KMS-11 (cell line): ENCODE data around the gene B4GALT1.
A peak's percentile ranks its signal among the peaks of the same experiment; 100 is the strongest.

Experiments
- H2AFZ ChIP-seq: fragments of 200-600 bp; sonication (generic); 2 replicates; pipeline ENCODE4 v1.6.1; 2016; ENCODE audit warnings: antibody characterized with exemption, mixed run types, low read depth
- H3K27ac ChIP-seq: fragments of 200-600 bp; sonication (generic); 2 replicates; pipeline ENCODE4 v1.6.1; 2016; ENCODE audit warnings: mild to moderate bottlenecking, mixed run types
- H3K27me3 ChIP-seq: fragments of 200-600 bp; sonication (generic); 2 replicates; pipeline ENCODE4 v1.6.1; 2017; ENCODE audit warnings: mild to moderate bottlenecking, low read depth, mixed run types, moderate library complexity; ENCODE audit not compliant: insufficient read depth
- H3K36me3 ChIP-seq: fragments of 200-600 bp; sonication (generic); 2 replicates; pipeline ENCODE4 v1.6.1; 2017; ENCODE audit warnings: mild to moderate bottlenecking, mixed run types; ENCODE audit not compliant: insufficient read depth
- H3K4me1 ChIP-seq: fragments of 200-600 bp; sonication (generic); 2 replicates; pipeline ENCODE4 v1.6.1; 2016; ENCODE audit warnings: mild to moderate bottlenecking, low read depth, mixed run types; ENCODE audit not compliant: poor library complexity, severe bottlenecking
- H3K4me2 ChIP-seq: fragments of 200-600 bp; sonication (generic); 2 replicates; pipeline ENCODE4 v1.7.0; 2016; ENCODE audit warnings: mild to moderate bottlenecking, mixed run types
- H3K4me3 ChIP-seq: fragments of 200-600 bp; sonication (generic); IDR thresholded peaks from 2 replicates; pipeline ENCODE4 v1.6.1; 2017; ENCODE audit warnings: low read depth, low read length, mixed read lengths; ENCODE audit not compliant: insufficient read depth
- H3K79me2 ChIP-seq: fragments of 200-600 bp; sonication (generic); 2 replicates; pipeline ENCODE4 v1.6.1; 2016; ENCODE audit warnings: low read depth, mixed run types; ENCODE audit not compliant: insufficient read depth
- H3K9ac ChIP-seq: fragments of 200-600 bp; sonication (generic); 2 replicates; pipeline ENCODE4 v1.6.1; 2016; ENCODE audit warnings: mild to moderate bottlenecking, mixed run types
- H4K20me1 ChIP-seq: fragments of 200-600 bp; sonication (generic); 2 replicates; pipeline ENCODE4 v1.6.1; 2016; ENCODE audit warnings: mild to moderate bottlenecking, mixed run types; ENCODE audit not compliant: insufficient read depth
- CTCF ChIP-seq: fragments of 200-600 bp; sonication (generic); conservative IDR thresholded peaks from 2 replicates; pipeline ENCODE4 v1.6.1; 2017; ENCODE audit warnings: low read depth, mild to moderate bottlenecking, antibody characterized with exemption, low read length, moderate library complexity, mixed read lengths

Gene B4GALT1

GRCh38 chr9:33202552-33203201 lies 35.5 kb upstream of the B4GALT1 start:
- H3K4me3 ChIP-seq, result no peak overlapping the region
- no peaks in the 10 kb centered on the region for H3K79me2 ChIP-seq
- no peaks in the 10 kb centered on the region for H4K20me1 ChIP-seq
- TF ChIP-seq CTCF, result no peak
- H3K9ac ChIP-seq, result no peak overlapping the region; the same call in 1 of the 2 replicates
- peak overlapping the region; percentile 29; the same call in 1 of the 2 replicates for H3K27ac ChIP-seq
- no peaks in the 10 kb centered on the region for H3K27me3 ChIP-seq
- no peaks in the 10 kb centered on the region for H3K36me3 ChIP-seq
- peaks cover 31% of the 10 kb centered on the region for H3K4me1 ChIP-seq
- peak overlapping the region; percentile 69; the same call in 1 of the 2 replicates for H3K4me2 ChIP-seq
- peak overlapping the region; percentile 59 for H2AFZ ChIP-seq

- Histone ChIP-seq H2AFZ (peak overlapping the region; percentile 59), H3K27ac (peak overlapping the region; percentile 29; the same call in 1 of the 2 replicates), H3K9ac (no peak overlapping the region; the same call in 1 of the 2 replicates), H3K27me3 (no peaks in the 10 kb centered on the region), H3K36me3 (no peaks in the 10 kb centered on the region), H3K79me2 (no peaks in the 10 kb centered on the region), H3K4me1 (peaks cover 31% of the 10 kb centered on the region), H3K4me3 (no peak overlapping the region), H4K20me1 (no peaks in the 10 kb centered on the region), H3K4me2 (peak overlapping the region; percentile 69; the same call in 1 of the 2 replicates)
- TF ChIP-seq CTCF, result no peak
Measured at GRCh38 chr9:33202018-33202417, 34.9 kb upstream of the B4GALT1 start.

GRCh38 chr9:33198165-33198564 lies 31.0 kb upstream of the B4GALT1 start:
- H2AFZ ChIP-seq, result no peak overlapping the region

GRCh38 chr9:33197279-33198152 lies 30.4 kb upstream of the B4GALT1 start:
- Histone ChIP-seq H3K4me1 (peaks cover 19% of the 10 kb centered on the region), H2AFZ (no peak overlapping the region), H3K4me2 (no peak overlapping the region)

More at GRCh38 chr9:33198165-33198564, 31.0 kb upstream of the B4GALT1 start:
- H3K79me2 ChIP-seq, result no peaks in the 10 kb centered on the region
- no peak overlapping the region for H3K9ac ChIP-seq
- H3K4me2 ChIP-seq, result no peak overlapping the region
- no peak for TF ChIP-seq CTCF
- H3K4me3 ChIP-seq, result no peak overlapping the region
- no peak overlapping the region for H3K27ac ChIP-seq
- no peaks in the 10 kb centered on the region for H3K27me3 ChIP-seq
- peaks cover 26% of the 10 kb centered on the region for H3K4me1 ChIP-seq
- H4K20me1 ChIP-seq, result no peaks in the 10 kb centered on the region
- no peaks in the 10 kb centered on the region for H3K36me3 ChIP-seq

More at GRCh38 chr9:33197279-33198152, 30.4 kb upstream of the B4GALT1 start:
- Histone ChIP-seq H3K36me3 (no peaks in the 10 kb centered on the region), H3K4me3 (no peak overlapping the region), H3K79me2 (no peaks in the 10 kb centered on the region), H3K27me3 (no peaks in the 10 kb centered on the region), H3K27ac (no peak overlapping the region), H3K9ac (no peak overlapping the region), H4K20me1 (no peaks in the 10 kb centered on the region)
- no peak for TF ChIP-seq CTCF
